GM18868 (cell line): ENCODE results near the gene MYLIP.

Source experiments
- ATAC-seq: cut with Tn5 transposase; IDR thresholded peaks from one replicate; pipeline ENCODE4 v1.9.1; 2021; ENCODE audit warnings: mild to moderate bottlenecking, moderate library complexity; ENCODE audit not compliant: unreplicated experiment

MYLIP gene

GRCh38 chr6:16106991-16107787, 21.7 kb upstream of the MYLIP start:
- ATAC-seq: no peak

GRCh38 chr6:16108419-16108818, 20.5 kb upstream of the MYLIP start:
- no peak for ATAC-seq

- ATAC-seq: no peak
Measured at GRCh38 chr6:16108921-16109658, 19.8 kb upstream of the MYLIP start.

- ATAC-seq: no peak
Measured at GRCh38 chr6:16109659-16110305, 19.1 kb upstream of the MYLIP start.

GRCh38 chr6:16118825-16119224, 10.1 kb upstream of the MYLIP start:
- ATAC-seq: no peak

GRCh38 chr6:16121339-16121738, 7.5 kb upstream of the MYLIP start:
- no peak for ATAC-seq

GRCh38 chr6:16122197-16122596, 6.7 kb upstream of the MYLIP start:
- ATAC-seq: no peak

GRCh38 chr6:16124198-16125180, 4.4 kb upstream of the MYLIP start:
- ATAC-seq: no peak

GRCh38 chr6:16126056-16126455, 2.8 kb upstream of the MYLIP start:
- no peak for ATAC-seq

- ATAC-seq: no peak
Measured at GRCh38 chr6:16126861-16127260, 2.0 kb upstream of the MYLIP start.

GRCh38 chr6:16127471-16127870, 1.4 kb upstream of the MYLIP start:
- no peak for ATAC-seq

GRCh38 chr6:16129623-16130401, 926 bp downstream of the MYLIP start:
- ATAC-seq: no peak

- ATAC-seq: no peak
Measured at GRCh38 chr6:16130437-16130891, 1.6 kb downstream of the MYLIP start.

GRCh38 chr6:16130932-16131387, 2.1 kb downstream of the MYLIP start:
- ATAC-seq: peak; percentile 43

- ATAC-seq: no peak
Measured at GRCh38 chr6:16132909-16133308, 4.0 kb downstream of the MYLIP start.

GRCh38 chr6:16134430-16134829, 5.5 kb downstream of the MYLIP start:
- ATAC-seq: no peak

GRCh38 chr6:16135066-16135465, 6.2 kb downstream of the MYLIP start:
- ATAC-seq: no peak

- no peak for ATAC-seq
Measured at GRCh38 chr6:16136091-16136490, 7.2 kb downstream of the MYLIP start.

- ATAC-seq: peak; percentile 53
Measured at GRCh38 chr6:16136621-16137450, 8.0 kb downstream of the MYLIP start.
